ENCODE measurements around the gene RAPGEF4. TPM values are rescaled to one million over a fixed set of nuclear protein-coding genes. Genes with fewer than 3 reads are reported as not detected.

RAPGEF4 gene
- total RNA-seq, 4 donors from 2014 or later = 2.8 to 73.4 (median 6.9) TPM

GRCh38 chr2:172950565-172950964 is 214.9 kb downstream of the RAPGEF4 start:
- H3K4me1 ChIP-seq = no peaks in the 10 kb centered on the region
- TF ChIP-seq POLR2A (IDR thresholded peaks at IDR 0.05) (no peak), CTCF (IDR thresholded peaks at IDR 0.05) (no peak)
- H3K4me3 ChIP-seq = no peak overlapping the region
- no peaks in the 10 kb centered on the region for H3K36me3 ChIP-seq
- no peak overlapping the region for H3K27ac ChIP-seq
- no peak for DNase-seq
- no peaks in the 10 kb centered on the region for H3K9me3 ChIP-seq
- no peaks in the 10 kb centered on the region for H3K27me3 ChIP-seq

- Histone ChIP-seq H3K36me3 (no peaks in the 10 kb centered on the region), H3K4me3 (no peak overlapping the region), H3K4me1 (no peaks in the 10 kb centered on the region), H3K27me3 (no peaks in the 10 kb centered on the region), H3K27ac (no peak overlapping the region), H3K9me3 (no peaks in the 10 kb centered on the region)
- no peak for DNase-seq
- no peak for TF ChIP-seq CTCF (IDR thresholded peaks at IDR 0.05)
- TF ChIP-seq POLR2A (IDR thresholded peaks at IDR 0.05) = no peak
These were observed 215.9 kb downstream of the RAPGEF4 start for GRCh38 chr2:172951554-172951953.

GRCh38 chr2:172953411-172953810 is 217.8 kb downstream of the RAPGEF4 start:
- Histone ChIP-seq H3K27me3 (no peaks in the 10 kb centered on the region), H3K36me3 (no peaks in the 10 kb centered on the region), H3K4me1 (no peaks in the 10 kb centered on the region), H3K4me3 (no peak overlapping the region), H3K9me3 (no peaks in the 10 kb centered on the region), H3K27ac (no peak overlapping the region)
- no peak for DNase-seq
- TF ChIP-seq CTCF (IDR thresholded peaks at IDR 0.05) = no peak

GRCh38 chr2:172953970-172954852 is 218.6 kb downstream of the RAPGEF4 start:
- no peak for TF ChIP-seq POLR2A (IDR thresholded peaks at IDR 0.05)
- no peak for TF ChIP-seq CTCF (IDR thresholded peaks at IDR 0.05)

GRCh38 chr2:172955587-172955986 is 219.9 kb downstream of the RAPGEF4 start:
- Histone ChIP-seq H3K9me3 (no peaks in the 10 kb centered on the region), H3K4me3 (no peak overlapping the region), H3K4me1 (no peaks in the 10 kb centered on the region), H3K36me3 (no peaks in the 10 kb centered on the region), H3K27me3 (no peaks in the 10 kb centered on the region), H3K27ac (no peak overlapping the region)
- DNase-seq = no peak
- TF ChIP-seq CTCF (IDR thresholded peaks at IDR 0.05) = no peak
- no peak for TF ChIP-seq POLR2A (IDR thresholded peaks at IDR 0.05)

More at GRCh38 chr2:172953970-172954852, 218.6 kb downstream of the RAPGEF4 start:
- DNase-seq = no peak
- H3K27ac ChIP-seq = no peak overlapping the region
- no peaks in the 10 kb centered on the region for H3K4me1 ChIP-seq
- no peaks in the 10 kb centered on the region for H3K9me3 ChIP-seq
- no peak overlapping the region for H3K4me3 ChIP-seq
- H3K27me3 ChIP-seq = no peaks in the 10 kb centered on the region
- H3K36me3 ChIP-seq = no peaks in the 10 kb centered on the region

Measured in Peyer's patch (tissue), 4 donors.